Upper lobe of left lung (tissue), 6 donors: ENCODE results near the gene SRA1. TPM values are rescaled to one million over a fixed set of nuclear protein-coding genes. Genes with fewer than 3 reads are reported as not detected.
A peak's percentile ranks its signal among the peaks of the same experiment; 100 is the strongest.

Source experiments
- ATAC-seq, 2 donors: fragments of 200-7000 bp; cut with Tn5 transposase; one replicate each; pipeline ENCODE4 v1.9.1; 2022; ENCODE audit warnings: mild to moderate bottlenecking in 2 of 2, moderate library complexity in 2 of 2; ENCODE audit not compliant: low FRiP score in 2 of 2
- DNase-seq, 2 donors: peaks; one replicate each; pipeline ENCODE4 v3.0.0-alpha.2; 2019 to 2020
- H3K27ac ChIP-seq, 4 donors: fragments of 200-600 bp; sonication (generic); one replicate each; pipeline ENCODE4 v1.5.1; 2016 to 2019
- H3K27me3 ChIP-seq, 4 donors: fragments of 200-600 bp; sonication (generic); one replicate each; pipeline ENCODE4 v1.5.1; 2017 to 2019
- H3K36me3 ChIP-seq, 4 donors: fragments of 200-600 bp; sonication (generic); one replicate each; pipeline ENCODE4 v1.5.1; 2016 to 2019
- H3K4me1 ChIP-seq, 4 donors: fragments of 200-600 bp; sonication (generic); one replicate each; pipeline ENCODE4 v1.5.1; 2018 to 2019
- H3K4me3 ChIP-seq, 4 donors: fragments of 200-600 bp; sonication (generic); one replicate each; pipeline ENCODE4 v1.5.1; 2017 to 2019; ENCODE audit warnings: mild to moderate bottlenecking in 2 of 4, moderate library complexity in 1 of 4
- H3K9me3 ChIP-seq, 4 donors: fragments of 200-600 bp; sonication (generic); one replicate each; pipeline ENCODE4 v1.5.1; 2018 to 2019
- CTCF ChIP-seq, 6 experiments: fragments of 450-650 bp in 4 of 6; fragments of 200-600 bp in 2 of 6; sonication (generic) in 2 of 6; IDR thresholded peaks; one replicate each; pipeline ENCODE4 v1.5.1; 2016 to 2019; ENCODE audit warnings: antibody characterized with exemption in 6 of 6
- EP300 ChIP-seq, 4 donors: sonication (generic); formaldehyde crosslinking; IDR thresholded peaks; one replicate each; pipeline ENCODE4 v1.5.1; 2017; ENCODE audit warnings: antibody characterized with exemption in 4 of 4, control low read depth in 2 of 4
- POLR2A ChIP-seq, 4 donors: fragments of 450-650 bp; IDR thresholded peaks; one replicate each; pipeline ENCODE4 v1.5.1; 2016 to 2017; ENCODE audit warnings: antibody characterized with exemption in 4 of 4, mild to moderate bottlenecking in 2 of 4
- POLR2AphosphoS5 ChIP-seq, 2 donors: sonication (generic); formaldehyde crosslinking; IDR thresholded peaks; one replicate each; pipeline ENCODE4 v1.5.1; 2017; ENCODE audit warnings: antibody characterized with exemption in 2 of 2
- WGBS, 2 donors: methylation state at CpG; one replicate each; pipeline ENCODE4 v1.1.5; 2017 to 2018; 5-methylcytosine and 5-hydroxymethylcytosine counted together
- total RNA-seq, 6 donors: library from RNA; depleted of rRNA in 4 of 6; stranded (reverse); fragments of >200 nt in 4 of 6; gene quantifications; one replicate each; pipeline versions ENCODE4 v1.1.0 to v1.2.1, GENCODE V29; 2016 to 2021
- donor health status: DM: no; HTN: no; CAD: no; lungs with moderate emphysema.
- donor health status: DM: no; HTN: yes; CAD: no; lungs with severe emphysema.

Gene SRA1
- total RNA-seq, 6 donors from 2014 or later = 23.1 to 31.6 (median 29.6) TPM

GRCh38 chr5:140602147-140602546 lies 44.9 kb upstream of the SRA1 start:
- no peaks in the 10 kb centered on the region for H3K36me3 ChIP-seq
- WGBS, 2 donors = 76% methylated on average over 4 of the region's 4 CpGs
- peaks cover 0 to 8% (median 7%) of the 10 kb centered on the region in 4 donors for H3K4me1 ChIP-seq
- no peak overlapping the region for H3K4me3 ChIP-seq
- peak overlapping the region; percentile 24 to 86 (median 70) for H3K27ac ChIP-seq
- no peaks in the 10 kb centered on the region for H3K27me3 ChIP-seq
- no peak for TF ChIP-seq CTCF (IDR thresholded peaks at IDR 0.05)
- TF ChIP-seq EP300 (IDR thresholded peaks at IDR 0.05) = no peak
- no peak for TF ChIP-seq POLR2A (IDR thresholded peaks at IDR 0.05)
- no peak for TF ChIP-seq POLR2AphosphoS5 (IDR thresholded peaks at IDR 0.05)
- no peaks in the 10 kb centered on the region for H3K9me3 ChIP-seq
- peak in 1 of 2 donors; percentile 54 for DNase-seq
- peak in 1 of 2 donors; percentile 73 for ATAC-seq

GRCh38 chr5:140600096-140600495 lies 42.8 kb upstream of the SRA1 start:
- ATAC-seq = no peak
- no peak for DNase-seq
- H3K4me1 ChIP-seq = peaks cover 15 to 23% (median 22%) of the 10 kb centered on the region in 4 donors
- H3K27ac ChIP-seq = no peak overlapping the region
- H3K27me3 ChIP-seq = no peaks in the 10 kb centered on the region
- TF ChIP-seq EP300 (IDR thresholded peaks at IDR 0.05) (no peak), POLR2A (IDR thresholded peaks at IDR 0.05) (no peak), POLR2AphosphoS5 (IDR thresholded peaks at IDR 0.05) (no peak), CTCF (IDR thresholded peaks at IDR 0.05) (no peak)
- H3K9me3 ChIP-seq = no peaks in the 10 kb centered on the region
- no peaks in the 10 kb centered on the region for H3K36me3 ChIP-seq
- H3K4me3 ChIP-seq = no peak overlapping the region

GRCh38 chr5:140598836-140599235 lies 41.6 kb upstream of the SRA1 start:
- no peaks in the 10 kb centered on the region for H3K36me3 ChIP-seq
- H3K4me1 ChIP-seq = peaks cover 19 to 35% (median 28%) of the 10 kb centered on the region in 4 donors
- no peak overlapping the region for H3K4me3 ChIP-seq
- H3K9me3 ChIP-seq = no peaks in the 10 kb centered on the region
- DNase-seq (no peak), ATAC-seq (no peak)
- TF ChIP-seq CTCF (IDR thresholded peaks at IDR 0.05) = no peak
- no peak for TF ChIP-seq EP300 (IDR thresholded peaks at IDR 0.05)
- no peak for TF ChIP-seq POLR2A (IDR thresholded peaks at IDR 0.05)
- no peak for TF ChIP-seq POLR2AphosphoS5 (IDR thresholded peaks at IDR 0.05)
- WGBS, 2 donors = 63 to 64% methylated on average over 2 of the region's 2 CpGs
- no peaks in the 10 kb centered on the region for H3K27me3 ChIP-seq
- no peak overlapping the region for H3K27ac ChIP-seq

- H3K9me3 ChIP-seq = no peaks in the 10 kb centered on the region
- ATAC-seq = peak in 1 of 2 donors; percentile 41
- DNase-seq = no peak
- H3K36me3 ChIP-seq = no peaks in the 10 kb centered on the region
- 43 to 71% methylated on average over 1 of the region's 1 CpG for WGBS, 2 donors
- peaks cover 19 to 31% (median 22%) of the 10 kb centered on the region in 4 donors for H3K4me1 ChIP-seq
- H3K27me3 ChIP-seq = no peaks in the 10 kb centered on the region
- peak overlapping the region; percentile 44 to 79 (median 74) for H3K27ac ChIP-seq
- TF ChIP-seq POLR2A (IDR thresholded peaks at IDR 0.05) (peak in 1 of 4 donors; percentile 26), CTCF (IDR thresholded peaks at IDR 0.05) (no peak), EP300 (IDR thresholded peaks at IDR 0.05) (no peak), POLR2AphosphoS5 (IDR thresholded peaks at IDR 0.05) (no peak)
- no peak overlapping the region for H3K4me3 ChIP-seq
Measured at GRCh38 chr5:140596321-140596741, 39.1 kb upstream of the SRA1 start.
